Measurements from ENCODE around the gene ELMO1. TPM values are rescaled to one million over a fixed set of nuclear protein-coding genes. Genes with fewer than 3 reads are reported as not detected.

Gene ELMO1
- total and polyA plus RNA-seq, 10 donors: 26.0 to 494 (median 201) TPM

- TF ChIP-seq POLR2AphosphoS5 (IDR thresholded peaks at IDR 0.05): no peak
- TF ChIP-seq POLR2A (IDR thresholded peaks at IDR 0.05): no peak
- no peak for TF ChIP-seq CTCF (IDR thresholded peaks at IDR 0.05 in 8 of 11, conservative IDR thresholded peaks at IDR 0.05 in 3 of 11)
- H3K36me3 ChIP-seq: peaks cover 0 to 30% (median 2%) of the 10 kb centered on the region in 6 donors
- peak overlapping the region in 7 of 8 donors; percentile 20 to 83 (median 63) for H3K27ac ChIP-seq
- H3K4me1 ChIP-seq: peaks cover 4 to 92% (median 59%) of the 10 kb centered on the region in 6 donors
- H3K4me3 ChIP-seq: peak overlapping the region in 1 of 8 donors; percentile 23
- no peak for DNase-seq
- intact Hi-C loops (cut with DNase I; ENCODE audit: low total_unique reads): no loop called here
- no peaks in the 10 kb centered on the region for H3K9me3 ChIP-seq
- WGBS, 5 donors: 26 to 71% (median 36%) methylated on average over 2 of the region's 2 CpGs
- no peaks in the 10 kb centered on the region for H3K27me3 ChIP-seq (replicated peaks in 1 of 7)
Measured at GRCh38 chr7:37424995-37425394, 23.7 kb downstream of the ELMO1 start.

- Histone ChIP-seq H3K4me1 (peaks cover 4 to 92% (median 59%) of the 10 kb centered on the region in 6 donors), H3K4me3 (no peak overlapping the region), H3K36me3 (peaks cover 0 to 27% (median 2%) of the 10 kb centered on the region in 6 donors), H3K9me3 (no peaks in the 10 kb centered on the region), H3K27me3 (replicated peaks in 1 of 7) (no peaks in the 10 kb centered on the region), H3K27ac (peak overlapping the region in 4 of 8 donors; percentile 57 to 83 (median 74))
- TF ChIP-seq POLR2AphosphoS5 (IDR thresholded peaks at IDR 0.05): no peak
- TF ChIP-seq POLR2A (IDR thresholded peaks at IDR 0.05): no peak
- TF ChIP-seq CTCF (IDR thresholded peaks at IDR 0.05 in 8 of 11, conservative IDR thresholded peaks at IDR 0.05 in 3 of 11): no peak
- intact Hi-C loops (cut with DNase I; ENCODE audit: low total_unique reads): no loop called here
- WGBS, 5 donors: 77 to 88% (median 81%) methylated on average over 1 of the region's 1 CpG
- no peak for DNase-seq
Measured at GRCh38 chr7:37424521-37424920, 24.1 kb downstream of the ELMO1 start.

- no peak overlapping the region for H3K4me3 ChIP-seq
- no peak overlapping the region for H3K27ac ChIP-seq
- H3K36me3 ChIP-seq: peaks cover 0 to 6% (median 0%) of the 10 kb centered on the region in 6 donors
- WGBS, 5 donors: 84 to 88% (median 86%) methylated on average over 6 of the region's 6 CpGs
- DNase-seq: no peak
- no peaks in the 10 kb centered on the region for H3K9me3 ChIP-seq
- no peaks in the 10 kb centered on the region for H3K27me3 ChIP-seq (replicated peaks in 1 of 7)
- TF ChIP-seq POLR2A (IDR thresholded peaks at IDR 0.05) (no peak), CTCF (IDR thresholded peaks at IDR 0.05 in 8 of 11, conservative IDR thresholded peaks at IDR 0.05 in 3 of 11) (no peak), POLR2AphosphoS5 (IDR thresholded peaks at IDR 0.05) (no peak)
- intact Hi-C loops (cut with DNase I; ENCODE audit: low total_unique reads): no loop called here
- peaks cover 4 to 91% (median 63%) of the 10 kb centered on the region in 6 donors for H3K4me1 ChIP-seq
Measured at GRCh38 chr7:37421861-37422500, 26.7 kb downstream of the ELMO1 start.

GRCh38 chr7:37420946-37421695 is 27.5 kb downstream of the ELMO1 start:
- Histone ChIP-seq H3K36me3 (peaks cover 0 to 6% (median 0%) of the 10 kb centered on the region in 6 donors), H3K4me1 (peaks cover 4 to 91% (median 67%) of the 10 kb centered on the region in 6 donors), H3K4me3 (no peak overlapping the region), H3K27me3 (replicated peaks in 1 of 7) (no peaks in the 10 kb centered on the region), H3K27ac (peak overlapping the region in 2 of 8 donors; percentile 12 to 16), H3K9me3 (no peaks in the 10 kb centered on the region)
- WGBS, 5 donors: 17 to 34% (median 24%) methylated on average over 6 of the region's 6 CpGs
- TF ChIP-seq POLR2A (IDR thresholded peaks at IDR 0.05) (no peak), POLR2AphosphoS5 (IDR thresholded peaks at IDR 0.05) (no peak), CTCF (IDR thresholded peaks at IDR 0.05 in 8 of 11, conservative IDR thresholded peaks at IDR 0.05 in 3 of 11) (no peak)
- intact Hi-C loops (cut with DNase I; ENCODE audit: low total_unique reads): no loop called here
- no peak for DNase-seq

Measured in spleen (tissue), 11 donors.